Hepatic stellate cell (primary cell): ENCODE measurements around the gene NIPBL.
"Not testable (repeated sequence)": the region's sequence is repeated elsewhere in the genome, so short reads cannot be mapped to it uniquely, and the experiment has no call there.

Experiments
- DNase-seq: peaks from one replicate; pipeline ENCODE4 v3.0.0; 2011; ENCODE audit warnings: low spot score

NIPBL gene

GRCh38 chr5:36877667-36878391 lies 1.3 kb downstream of the NIPBL start:
- DNase-seq: peak; percentile 32

- peak; percentile 48 for DNase-seq
Measured at GRCh38 chr5:36878392-36879082, 2.0 kb downstream of the NIPBL start.

GRCh38 chr5:36879274-36880033 lies 2.9 kb downstream of the NIPBL start:
- no peak for DNase-seq

GRCh38 chr5:36880761-36881160 lies 4.2 kb downstream of the NIPBL start:
- no peak for DNase-seq

GRCh38 chr5:36881304-36881703 lies 4.7 kb downstream of the NIPBL start:
- no peak for DNase-seq

GRCh38 chr5:36881807-36882206 lies 5.2 kb downstream of the NIPBL start:
- DNase-seq: no peak

GRCh38 chr5:36882250-36882649 lies 5.7 kb downstream of the NIPBL start:
- DNase-seq: no peak

GRCh38 chr5:36883894-36884462 lies 7.4 kb downstream of the NIPBL start:
- no peak for DNase-seq

GRCh38 chr5:36885149-36885548 lies 8.6 kb downstream of the NIPBL start:
- no peak for DNase-seq

- DNase-seq: no peak
Measured at GRCh38 chr5:36885566-36886485, 9.3 kb downstream of the NIPBL start.

GRCh38 chr5:36886791-36887190 lies 10.2 kb downstream of the NIPBL start:
- DNase-seq: no peak

- DNase-seq: no peak
Measured at GRCh38 chr5:36887532-36887931, 11.0 kb downstream of the NIPBL start.

GRCh38 chr5:36888303-36888702 lies 11.7 kb downstream of the NIPBL start:
- DNase-seq: no peak

GRCh38 chr5:36889264-36889663 lies 12.7 kb downstream of the NIPBL start:
- DNase-seq: no peak

- no peak for DNase-seq
Measured at GRCh38 chr5:36891266-36891665, 14.7 kb downstream of the NIPBL start.

- not testable (repeated sequence) for DNase-seq
Measured at GRCh38 chr5:36892085-36892830, 15.7 kb downstream of the NIPBL start.

- DNase-seq: no peak
Measured at GRCh38 chr5:36894954-36895353, 18.4 kb downstream of the NIPBL start.

- no peak for DNase-seq
Measured at GRCh38 chr5:36896476-36896875, 19.9 kb downstream of the NIPBL start.

- peak; percentile 5 for DNase-seq
Measured at GRCh38 chr5:36897616-36898015, 21.0 kb downstream of the NIPBL start.

GRCh38 chr5:36899860-36900259 lies 23.3 kb downstream of the NIPBL start:
- DNase-seq: no peak

GRCh38 chr5:36900283-36900682 lies 23.7 kb downstream of the NIPBL start:
- DNase-seq: no peak
